Measurements from ENCODE around the gene MLPH. TPM values are rescaled to one million over a fixed set of nuclear protein-coding genes. Genes with fewer than 3 reads are reported as not detected.
"Not testable (repeated sequence)": the region's sequence is repeated elsewhere in the genome, so short reads cannot be mapped to it uniquely, and the experiment has no call there.

The MLPH gene
- total RNA-seq, 2 experiments from 2014 or later = not detected

- peaks cover 12% of the 10 kb centered on the region for H3K27me3 Mint-ChIP-seq
- no peak for DNase-seq
- H3K4me3 Mint-ChIP-seq = no peak overlapping the region
- ChIA-PET POLR2A (interaction anchor here (0.7 kb wide), 1 partner anchor 506 kb away, joined by 3 read pairs; no protein-coding TSS in a partner anchor), CTCF (interaction anchor here (0.9 to 1.3 kb wide), 4 partner anchors 11 to 153 kb away, joined by 3 to 5 read pairs (median 4); no protein-coding TSS in a partner anchor)
- H3K27ac Mint-ChIP-seq = no peak overlapping the region
- H3K36me3 Mint-ChIP-seq (ENCODE audit: low read depth) = no peaks in the 10 kb centered on the region
- peaks cover 17% of the 10 kb centered on the region for H3K4me1 Mint-ChIP-seq
- H3K9me3 Mint-ChIP-seq = no peaks in the 10 kb centered on the region
These were observed 105.5 kb downstream of the MLPH start for GRCh38 chr2:237592425-237592980.

- Mint-ChIP-seq H3K27me3 (peaks cover 9% of the 10 kb centered on the region), H3K4me1 (peaks cover 17% of the 10 kb centered on the region), H3K27ac (no peak overlapping the region), H3K9me3 (no peaks in the 10 kb centered on the region), H3K4me3 (no peak overlapping the region), H3K36me3 (ENCODE audit: low read depth) (no peaks in the 10 kb centered on the region)
- ChIA-PET CTCF (interaction anchor here (1.1 kb wide), 1 partner anchor 118 kb away, joined by 3 read pairs; no protein-coding TSS in a partner anchor), POLR2A (no interaction called here)
- no peak for DNase-seq
These were observed 106.0 kb downstream of the MLPH start for GRCh38 chr2:237593036-237593435.

GRCh38 chr2:237593596-237594320, 106.7 kb downstream of the MLPH start:
- peaks cover 8% of the 10 kb centered on the region for H3K27me3 Mint-ChIP-seq
- ChIA-PET POLR2A (no interaction called here), CTCF (no interaction called here)
- no peak for DNase-seq
- H3K36me3 Mint-ChIP-seq (ENCODE audit: low read depth) = no peaks in the 10 kb centered on the region
- H3K9me3 Mint-ChIP-seq = no peaks in the 10 kb centered on the region
- H3K4me3 Mint-ChIP-seq = no peak overlapping the region
- H3K27ac Mint-ChIP-seq = no peak overlapping the region
- peaks cover 18% of the 10 kb centered on the region for H3K4me1 Mint-ChIP-seq

- Mint-ChIP-seq H3K27ac (no peak overlapping the region), H3K4me3 (no peak overlapping the region), H3K9me3 (no peaks in the 10 kb centered on the region), H3K4me1 (peaks cover 18% of the 10 kb centered on the region), H3K36me3 (ENCODE audit: low read depth) (no peaks in the 10 kb centered on the region), H3K27me3 (peaks cover 8% of the 10 kb centered on the region)
- DNase-seq = no peak
- CTCF ChIA-PET = no interaction called here
- POLR2A ChIA-PET = no interaction called here
These were observed 107.4 kb downstream of the MLPH start for GRCh38 chr2:237594514-237594871.

GRCh38 chr2:237595829-237596519, 108.9 kb downstream of the MLPH start:
- H3K36me3 Mint-ChIP-seq (ENCODE audit: low read depth); H3K4me3 Mint-ChIP-seq; POLR2A ChIA-PET; H3K9me3 Mint-ChIP-seq; DNase-seq; H3K27ac Mint-ChIP-seq; CTCF ChIA-PET; H3K27me3 Mint-ChIP-seq: not testable (repeated sequence)
- H3K4me1 Mint-ChIP-seq = peaks cover 13% of the 10 kb centered on the region

GRCh38 chr2:237596520-237597195, 109.6 kb downstream of the MLPH start:
- H3K9me3 Mint-ChIP-seq = no peaks in the 10 kb centered on the region
- H3K4me3 Mint-ChIP-seq = no peak overlapping the region
- no peak overlapping the region for H3K27ac Mint-ChIP-seq
- DNase-seq = no peak
- H3K4me1 Mint-ChIP-seq = peaks cover 6% of the 10 kb centered on the region
- ChIA-PET CTCF (no interaction called here), POLR2A (no interaction called here)
- no peaks in the 10 kb centered on the region for H3K36me3 Mint-ChIP-seq (ENCODE audit: low read depth)
- H3K27me3 Mint-ChIP-seq = no peaks in the 10 kb centered on the region

GRCh38 chr2:237597196-237598145, 110.4 kb downstream of the MLPH start:
- Mint-ChIP-seq H3K36me3 (ENCODE audit: low read depth) (no peaks in the 10 kb centered on the region), H3K4me1 (peaks cover 7% of the 10 kb centered on the region), H3K27ac (no peak overlapping the region), H3K27me3 (no peaks in the 10 kb centered on the region), H3K9me3 (no peaks in the 10 kb centered on the region), H3K4me3 (no peak overlapping the region)
- CTCF ChIA-PET = no interaction called here
- POLR2A ChIA-PET = no interaction called here
- no peak for DNase-seq

GRCh38 chr2:237598468-237599208, 111.6 kb downstream of the MLPH start:
- peak overlapping the region; percentile 29 for H3K27ac Mint-ChIP-seq
- no peaks in the 10 kb centered on the region for H3K36me3 Mint-ChIP-seq (ENCODE audit: low read depth)
- H3K9me3 Mint-ChIP-seq = no peaks in the 10 kb centered on the region
- CTCF ChIA-PET = no interaction called here
- no peak for DNase-seq
- H3K4me1 Mint-ChIP-seq = peaks cover 18% of the 10 kb centered on the region
- no peaks in the 10 kb centered on the region for H3K27me3 Mint-ChIP-seq
- POLR2A ChIA-PET = no interaction called here
- H3K4me3 Mint-ChIP-seq = no peak overlapping the region

- DNase-seq = no peak
- CTCF ChIA-PET = no interaction called here
These were observed 112.5 kb downstream of the MLPH start for GRCh38 chr2:237599465-237600110.

GRCh38 chr2:237600205-237600846, 113.3 kb downstream of the MLPH start:
- ChIA-PET CTCF (interaction anchor here (1.0 to 1.1 kb wide), 2 partner anchors 19 to 70 kb away, joined by 3 to 4 read pairs; no protein-coding TSS in a partner anchor), POLR2A (no interaction called here)
- Mint-ChIP-seq H3K27ac (no peak overlapping the region), H3K9me3 (no peaks in the 10 kb centered on the region), H3K4me3 (no peak overlapping the region), H3K36me3 (ENCODE audit: low read depth) (no peaks in the 10 kb centered on the region), H3K27me3 (no peaks in the 10 kb centered on the region), H3K4me1 (peaks cover 27% of the 10 kb centered on the region)
- DNase-seq = no peak

More at GRCh38 chr2:237599465-237600110, 112.5 kb downstream of the MLPH start:
- Mint-ChIP-seq H3K27ac (no peak overlapping the region), H3K36me3 (ENCODE audit: low read depth) (no peaks in the 10 kb centered on the region), H3K9me3 (no peaks in the 10 kb centered on the region), H3K4me1 (peaks cover 24% of the 10 kb centered on the region), H3K4me3 (no peak overlapping the region), H3K27me3 (no peaks in the 10 kb centered on the region)
- POLR2A ChIA-PET = no interaction called here

GRCh38 chr2:237601453-237602116, 114.5 kb downstream of the MLPH start:
- H3K4me1 Mint-ChIP-seq = peaks cover 24% of the 10 kb centered on the region
- no peaks in the 10 kb centered on the region for H3K27me3 Mint-ChIP-seq
- ChIA-PET POLR2A (no interaction called here), CTCF (interaction anchor here (0.7 to 1.7 kb wide), 3 partner anchors 20 to 144 kb away, joined by 3 to 4 read pairs (median 3); no protein-coding TSS in a partner anchor)
- DNase-seq = no peak
- no peak overlapping the region for H3K4me3 Mint-ChIP-seq
- no peaks in the 10 kb centered on the region for H3K9me3 Mint-ChIP-seq
- H3K36me3 Mint-ChIP-seq (ENCODE audit: low read depth) = no peaks in the 10 kb centered on the region
- no peak overlapping the region for H3K27ac Mint-ChIP-seq

Data from activated CD4-positive, alpha-beta memory T cell treated with anti-CD3 and anti-CD28 coated beads, Interleukin-2, amount 10 ng/mL, durations not matched to agents 7 days and 5 days (primary cell).